ENCODE measurements around the gene DNAAF5. TPM values are rescaled to one million over a fixed set of nuclear protein-coding genes. Genes with fewer than 3 reads are reported as not detected.

The DNAAF5 gene
- total and polyA plus RNA-seq, 2 donors (not counting 1 experiment from before 2014, with no cell fraction given), result 13.1 to 14.2 TPM

DNA sequence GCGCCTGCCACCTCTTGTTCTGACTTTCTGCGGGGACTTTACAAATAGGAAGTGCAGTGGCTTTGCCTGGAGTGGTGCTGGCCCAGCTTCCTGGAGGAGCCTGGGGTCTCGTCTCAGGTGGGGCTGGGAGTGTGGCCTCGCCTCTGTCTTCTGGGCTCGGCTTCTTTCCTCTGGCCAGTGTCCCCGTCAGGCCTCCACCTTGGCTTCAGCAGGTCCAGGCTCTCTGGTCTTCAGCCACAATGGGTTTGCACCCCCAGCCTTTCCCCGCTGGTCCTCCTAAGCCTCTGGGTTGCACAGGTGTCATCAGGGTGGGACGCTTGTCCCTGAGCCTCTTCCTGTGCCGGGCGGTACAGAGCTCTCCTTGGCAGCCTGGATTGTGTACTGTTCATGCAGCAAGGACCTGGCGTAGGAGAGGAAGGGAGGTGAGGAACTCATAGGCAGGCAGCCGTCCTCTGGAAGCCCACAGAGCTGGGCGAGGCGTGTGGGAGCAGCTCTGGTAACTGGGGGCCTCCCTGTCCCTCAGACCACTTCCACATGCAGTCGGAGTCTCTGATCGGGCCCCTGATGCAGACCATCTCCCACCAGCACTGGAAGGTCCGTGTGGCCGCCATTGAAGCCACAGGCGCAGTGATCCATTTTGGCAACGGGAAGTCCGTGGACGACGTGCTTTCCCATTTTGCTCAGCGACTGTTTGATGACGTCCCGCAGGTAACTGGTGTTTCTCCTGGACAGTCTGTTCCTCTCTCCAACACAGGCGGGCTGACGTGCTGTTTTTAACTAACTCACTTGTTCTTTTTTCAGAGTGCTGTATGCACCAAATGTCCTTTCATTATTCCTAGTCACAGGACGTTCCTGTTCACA is 2.9 kb downstream of the DNAAF5 start:
- no peak overlapping the region for H2AFZ ChIP-seq (ENCODE audit: low read length)
- no peak overlapping the region for H3K27ac ChIP-seq (ENCODE audit: insufficient read depth, low read length)
- peaks cover 18% of the 10 kb centered on the region for H3K79me2 ChIP-seq (ENCODE audit: control insufficient read depth, insufficient read depth, low read length)
- H3K27me3 ChIP-seq (ENCODE audit: control insufficient read depth, insufficient read depth, low read length), result no peaks in the 10 kb centered on the region
- no peak overlapping the region for H3K4me2 ChIP-seq (ENCODE audit: extremely low read depth, insufficient read depth, low read length)
- H3K9ac ChIP-seq (ENCODE audit: insufficient read depth, low read length), result no peak overlapping the region
- H3K9me3 ChIP-seq (ENCODE audit: control insufficient read depth, insufficient read depth, low read depth, low read length), result no peaks in the 10 kb centered on the region
- H3K36me3 ChIP-seq (ENCODE audit: control insufficient read depth, insufficient read depth, low read length), result peaks cover 4% of the 10 kb centered on the region
- H3K4me3 ChIP-seq (replicated peaks in 1 of 4; ENCODE audit: control extremely low read depth in 1 of 4, insufficient read depth in 1 of 4, low read depth in 3 of 4, low read length in 4 of 4), result no peak overlapping the region
- TF ChIP-seq, protein P1, sequence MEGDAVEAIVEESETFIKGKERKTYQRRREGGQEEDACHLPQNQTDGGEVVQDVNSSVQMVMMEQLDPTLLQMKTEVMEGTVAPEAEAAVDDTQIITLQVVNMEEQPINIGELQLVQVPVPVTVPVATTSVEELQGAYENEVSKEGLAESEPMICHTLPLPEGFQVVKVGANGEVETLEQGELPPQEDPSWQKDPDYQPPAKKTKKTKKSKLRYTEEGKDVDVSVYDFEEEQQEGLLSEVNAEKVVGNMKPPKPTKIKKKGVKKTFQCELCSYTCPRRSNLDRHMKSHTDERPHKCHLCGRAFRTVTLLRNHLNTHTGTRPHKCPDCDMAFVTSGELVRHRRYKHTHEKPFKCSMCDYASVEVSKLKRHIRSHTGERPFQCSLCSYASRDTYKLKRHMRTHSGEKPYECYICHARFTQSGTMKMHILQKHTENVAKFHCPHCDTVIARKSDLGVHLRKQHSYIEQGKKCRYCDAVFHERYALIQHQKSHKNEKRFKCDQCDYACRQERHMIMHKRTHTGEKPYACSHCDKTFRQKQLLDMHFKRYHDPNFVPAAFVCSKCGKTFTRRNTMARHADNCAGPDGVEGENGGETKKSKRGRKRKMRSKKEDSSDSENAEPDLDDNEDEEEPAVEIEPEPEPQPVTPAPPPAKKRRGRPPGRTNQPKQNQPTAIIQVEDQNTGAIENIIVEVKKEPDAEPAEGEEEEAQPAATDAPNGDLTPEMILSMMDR (conservative IDR thresholded peaks at IDR 0.05 in 1 of 2, IDR thresholded peaks at IDR 0.05 in 1 of 2; ENCODE audit: low read depth in 1 of 2, low read length in 2 of 2), result no peak
- TF ChIP-seq EZH2 (IDR thresholded peaks at IDR 0.05; ENCODE audit: low read length, missing control alignments), result no peak
- no peaks in the 10 kb centered on the region for H4K20me1 ChIP-seq (ENCODE audit: control insufficient read depth, extremely low read depth, insufficient read depth, low read length)
- DNase-seq (ENCODE audit: low read depth in 2 of 2), result no peak
- peaks cover 11% of the 10 kb centered on the region for H3K4me1 ChIP-seq (ENCODE audit: control insufficient read depth, extremely low read depth, insufficient read depth, low read length)

DNA sequence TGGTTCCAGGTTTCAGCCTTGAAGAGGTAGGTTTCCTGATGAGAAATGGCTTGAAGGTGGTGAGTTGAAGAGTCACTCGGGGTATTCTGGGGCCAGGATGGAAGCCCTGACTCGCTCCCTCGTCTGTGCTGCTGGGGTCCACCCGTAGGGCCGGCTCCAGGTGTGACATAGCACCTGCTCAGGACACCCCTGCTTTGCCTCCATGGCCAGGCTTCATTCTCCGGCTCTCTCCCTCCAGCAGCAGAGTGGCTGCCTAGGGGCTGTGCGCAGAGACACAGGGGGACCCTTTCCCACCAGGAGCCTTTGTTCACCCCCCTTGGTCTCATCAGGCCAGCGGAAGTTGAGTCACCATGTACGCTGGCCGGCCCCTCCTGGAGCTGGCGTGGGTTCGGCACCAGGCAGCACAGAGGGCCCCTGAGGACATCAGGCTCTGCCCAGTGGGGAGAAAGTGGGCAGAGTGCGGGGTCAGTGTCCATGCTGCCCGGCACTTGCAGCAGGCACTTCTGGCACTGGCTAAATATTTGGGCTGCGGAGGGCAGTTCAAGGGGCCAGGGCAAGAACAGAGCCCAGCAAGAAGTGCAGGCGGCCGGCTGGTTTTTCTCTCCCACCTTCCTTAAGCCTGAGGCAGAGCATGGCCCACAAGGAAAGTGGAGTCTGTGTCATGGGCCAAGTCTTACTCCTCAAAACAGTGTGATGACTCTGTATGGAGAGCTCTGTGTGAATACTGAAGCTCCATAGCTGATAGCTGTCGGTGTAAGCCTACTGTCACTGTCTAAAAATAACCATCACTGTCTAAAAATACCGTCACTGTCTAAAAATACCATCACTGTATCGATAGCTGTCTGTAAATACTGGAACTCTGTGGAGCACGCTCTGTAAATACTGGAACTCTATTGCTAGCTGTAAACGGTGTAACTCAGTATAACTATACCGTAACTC is 4.3 kb downstream of the DNAAF5 start:
- Histone ChIP-seq H3K79me2 (ENCODE audit: control insufficient read depth, insufficient read depth, low read length) (peaks cover 27% of the 10 kb centered on the region), H3K4me2 (ENCODE audit: extremely low read depth, insufficient read depth, low read length) (no peak overlapping the region), H3K9ac (ENCODE audit: insufficient read depth, low read length) (peak overlapping the region; percentile 31), H3K9me3 (ENCODE audit: control insufficient read depth, insufficient read depth, low read depth, low read length) (no peaks in the 10 kb centered on the region), H2AFZ (ENCODE audit: low read length) (no peak overlapping the region), H3K4me3 (replicated peaks in 1 of 4; ENCODE audit: control extremely low read depth in 1 of 4, insufficient read depth in 1 of 4, low read depth in 3 of 4, low read length in 4 of 4) (no peak overlapping the region), H3K27ac (ENCODE audit: insufficient read depth, low read length) (peak overlapping the region; percentile 23), H3K27me3 (ENCODE audit: control insufficient read depth, insufficient read depth, low read length) (no peaks in the 10 kb centered on the region), H3K36me3 (ENCODE audit: control insufficient read depth, insufficient read depth, low read length) (peaks cover 4% of the 10 kb centered on the region), H3K4me1 (ENCODE audit: control insufficient read depth, extremely low read depth, insufficient read depth, low read length) (peaks cover 11% of the 10 kb centered on the region), H4K20me1 (ENCODE audit: control insufficient read depth, extremely low read depth, insufficient read depth, low read length) (no peaks in the 10 kb centered on the region)
- no peak for DNase-seq (ENCODE audit: low read depth in 2 of 2)
- TF ChIP-seq, protein P1 (conservative IDR thresholded peaks at IDR 0.05 in 1 of 2, IDR thresholded peaks at IDR 0.05 in 1 of 2; ENCODE audit: low read depth in 1 of 2, low read length in 2 of 2), result no peak
- no peak for TF ChIP-seq EZH2 (IDR thresholded peaks at IDR 0.05; ENCODE audit: low read length, missing control alignments)

Data from fibroblast of lung (primary cell).